ENCODE results near the gene LASP1.

LASP1 gene

GRCh38 chr17:38958756-38959155, 88.9 kb downstream of the LASP1 start:
- DNase-seq (ENCODE audit: low read depth in 2 of 2): peak; percentile 38 to 54
- TF ChIP-seq, protein P1, sequence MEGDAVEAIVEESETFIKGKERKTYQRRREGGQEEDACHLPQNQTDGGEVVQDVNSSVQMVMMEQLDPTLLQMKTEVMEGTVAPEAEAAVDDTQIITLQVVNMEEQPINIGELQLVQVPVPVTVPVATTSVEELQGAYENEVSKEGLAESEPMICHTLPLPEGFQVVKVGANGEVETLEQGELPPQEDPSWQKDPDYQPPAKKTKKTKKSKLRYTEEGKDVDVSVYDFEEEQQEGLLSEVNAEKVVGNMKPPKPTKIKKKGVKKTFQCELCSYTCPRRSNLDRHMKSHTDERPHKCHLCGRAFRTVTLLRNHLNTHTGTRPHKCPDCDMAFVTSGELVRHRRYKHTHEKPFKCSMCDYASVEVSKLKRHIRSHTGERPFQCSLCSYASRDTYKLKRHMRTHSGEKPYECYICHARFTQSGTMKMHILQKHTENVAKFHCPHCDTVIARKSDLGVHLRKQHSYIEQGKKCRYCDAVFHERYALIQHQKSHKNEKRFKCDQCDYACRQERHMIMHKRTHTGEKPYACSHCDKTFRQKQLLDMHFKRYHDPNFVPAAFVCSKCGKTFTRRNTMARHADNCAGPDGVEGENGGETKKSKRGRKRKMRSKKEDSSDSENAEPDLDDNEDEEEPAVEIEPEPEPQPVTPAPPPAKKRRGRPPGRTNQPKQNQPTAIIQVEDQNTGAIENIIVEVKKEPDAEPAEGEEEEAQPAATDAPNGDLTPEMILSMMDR (IDR thresholded peaks at IDR 0.05; ENCODE audit: low read depth, low read length): no peak
- H3K4me3 ChIP-seq (replicated peaks in 1 of 2; ENCODE audit: low read depth in 2 of 2, low read length in 2 of 2): no peak overlapping the region

DNA sequence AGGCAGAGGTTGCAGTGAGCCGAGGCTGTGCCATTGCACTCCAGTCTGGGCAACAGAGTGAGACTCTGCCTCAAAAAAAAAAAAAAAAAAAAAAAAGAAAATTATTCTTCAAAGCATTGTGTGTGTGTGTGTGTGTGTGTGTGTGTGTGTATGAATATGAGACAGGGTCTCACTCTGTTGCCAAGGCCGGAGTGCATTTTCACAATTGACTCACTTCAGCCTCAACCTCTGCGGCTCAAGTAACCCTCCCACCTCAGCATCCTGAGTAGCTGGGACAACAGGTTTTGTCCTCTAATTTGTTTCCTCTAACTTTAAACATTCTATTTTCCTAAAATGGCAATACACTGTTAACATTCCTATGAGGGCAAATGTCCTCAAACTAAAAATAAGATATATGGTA, 89.7 kb downstream of the LASP1 start:
- no peak overlapping the region for H3K4me3 ChIP-seq (replicated peaks in 1 of 2; ENCODE audit: low read depth in 2 of 2, low read length in 2 of 2)
- no peak for DNase-seq (ENCODE audit: low read depth in 2 of 2)
- TF ChIP-seq, protein P1 (IDR thresholded peaks at IDR 0.05; ENCODE audit: low read depth, low read length): no peak

- H3K4me3 ChIP-seq (replicated peaks in 1 of 2; ENCODE audit: low read depth in 2 of 2, low read length in 2 of 2): no peak overlapping the region
- TF ChIP-seq, protein P1 (IDR thresholded peaks at IDR 0.05; ENCODE audit: low read depth, low read length): no peak
- no peak for DNase-seq (ENCODE audit: low read depth in 2 of 2)
Measured at GRCh38 chr17:38960402-38960801, 90.5 kb downstream of the LASP1 start.

- no peak overlapping the region for H3K4me3 ChIP-seq (replicated peaks in 1 of 2; ENCODE audit: low read depth in 2 of 2, low read length in 2 of 2)
- no peak for DNase-seq (ENCODE audit: low read depth in 2 of 2)
- TF ChIP-seq, protein P1 (IDR thresholded peaks at IDR 0.05; ENCODE audit: low read depth, low read length): no peak
Measured at GRCh38 chr17:38961413-38961812, 91.6 kb downstream of the LASP1 start.

DNA sequence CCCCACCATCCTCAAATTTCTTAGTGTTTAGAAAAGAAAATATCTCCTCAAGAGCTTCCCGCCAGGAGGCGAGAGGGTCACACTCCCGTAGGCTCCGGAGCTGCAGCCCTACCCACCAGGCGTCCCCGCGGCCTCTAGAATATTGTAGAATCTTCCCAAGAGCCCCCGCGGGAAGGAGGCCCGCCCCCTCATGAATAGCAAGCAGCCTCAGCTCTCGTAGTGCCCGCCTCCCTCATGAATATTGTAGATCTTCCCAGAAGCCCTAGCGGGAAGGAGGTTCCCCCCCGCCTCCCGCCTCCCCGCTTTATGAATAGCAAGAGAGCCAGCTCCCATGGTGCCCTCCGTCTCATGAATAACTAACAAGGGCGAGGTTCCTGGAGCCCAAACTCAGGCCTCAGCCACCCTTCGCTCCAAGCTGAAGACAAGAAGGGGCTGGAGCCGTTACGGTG, 97.5 kb downstream of the LASP1 start, which contains the start of gene FBXO47:
FBXO47 (minus strand) TSS at position 114 of the 449 bp plus-strand sequence. CDS start 4,378 bp downstream, outside the sequence.
- DNase-seq (ENCODE audit: low read depth in 2 of 2): peak; percentile 92 to 94
- H3K4me3 ChIP-seq (replicated peaks in 1 of 2; ENCODE audit: low read depth in 2 of 2, low read length in 2 of 2): peak within 1 kb of the TSS; percentile 21 to 41
- TF ChIP-seq, protein P1 (IDR thresholded peaks at IDR 0.05; ENCODE audit: low read depth, low read length): peak; percentile 10

GRCh38 chr17:38969281-38969680, 99.4 kb downstream of the LASP1 start:
- DNase-seq (ENCODE audit: low read depth in 2 of 2): no peak
- H3K4me3 ChIP-seq (replicated peaks in 1 of 2; ENCODE audit: low read depth in 2 of 2, low read length in 2 of 2): no peak overlapping the region
- TF ChIP-seq, protein P1 (IDR thresholded peaks at IDR 0.05; ENCODE audit: low read depth, low read length): no peak

GRCh38 chr17:38970128-38970527, 100.3 kb downstream of the LASP1 start:
- DNase-seq (ENCODE audit: low read depth in 2 of 2): no peak
- TF ChIP-seq, protein P1 (IDR thresholded peaks at IDR 0.05; ENCODE audit: low read depth, low read length): no peak

More at GRCh38 chr17:38970128-38970527, 100.3 kb downstream of the LASP1 start:
- no peak overlapping the region for H3K4me3 ChIP-seq (replicated peaks in 1 of 2; ENCODE audit: low read depth in 2 of 2, low read length in 2 of 2)

All from cardiac fibroblast (primary cell).